SH-SY5Y (cell line): ENCODE measurements around the gene ATP8A1.

Source experiments
- GATA2 ChIP-seq: IDR thresholded peaks from 2 replicates; pipeline ENCODE4 v1.6.1; 2011; ENCODE audit warnings: mild to moderate bottlenecking, low read depth, low read length
- GATA3 ChIP-seq: IDR thresholded peaks from 2 replicates; pipeline ENCODE4 v1.6.1; 2011; ENCODE audit warnings: low read depth, mild to moderate bottlenecking, low read length, moderate library complexity

DNA sequence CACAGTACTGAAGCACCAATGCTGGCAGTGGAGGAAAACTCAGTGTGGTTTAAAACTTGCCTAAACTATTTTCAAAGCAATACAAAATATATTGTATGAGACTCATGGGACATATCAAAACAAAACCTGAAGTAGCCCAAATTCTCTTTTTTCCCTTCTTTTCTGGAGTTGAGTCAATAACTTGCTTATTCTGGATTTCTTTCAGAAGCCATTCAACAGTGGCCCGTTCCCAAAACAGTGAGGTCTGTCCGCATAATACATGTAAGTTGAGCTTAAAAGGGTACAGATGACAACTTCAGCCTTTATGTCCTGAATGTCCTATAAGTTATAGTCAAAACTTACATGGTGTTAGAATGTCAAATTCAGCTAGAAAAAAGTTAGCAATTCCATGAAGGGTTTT is 158.9 kb downstream of the ATP8A1 start:
- no peak for TF ChIP-seq GATA2
- no peak for TF ChIP-seq GATA3
